ENCODE data around the gene CCDC63.
A peak's percentile ranks its signal among the peaks of the same experiment; 100 is the strongest.

The CCDC63 gene

GRCh38 chr12:110846615-110847566 lies at the start of gene CCDC63:
Gene CCDC63, plus strand, starts transcription at chr12:110846987. Its CDS starts 5,968 bp downstream, at chr12:110852955.
- peak; percentile 44 to 55 for DNase-seq

GRCh38 chr12:110798461-110798860 lies 48.3 kb upstream of the CCDC63 start:
- no peak for DNase-seq

GRCh38 chr12:110802489-110802888 lies 44.3 kb upstream of the CCDC63 start:
- no peak for DNase-seq

GRCh38 chr12:110804406-110804805 lies 42.4 kb upstream of the CCDC63 start:
- DNase-seq, result no peak

GRCh38 chr12:110807640-110808039 lies 39.1 kb upstream of the CCDC63 start:
- DNase-seq, result no peak

- DNase-seq, result no peak
Measured at GRCh38 chr12:110809149-110809548, 37.6 kb upstream of the CCDC63 start.

- no peak for DNase-seq
Measured at GRCh38 chr12:110811972-110812371, 34.8 kb upstream of the CCDC63 start.

- no peak for DNase-seq
Measured at GRCh38 chr12:110813285-110813684, 33.5 kb upstream of the CCDC63 start.

GRCh38 chr12:110813756-110814155 lies 33.0 kb upstream of the CCDC63 start:
- no peak for DNase-seq

GRCh38 chr12:110816248-110816647 lies 30.5 kb upstream of the CCDC63 start:
- no peak for DNase-seq

GRCh38 chr12:110816779-110817178 lies 30.0 kb upstream of the CCDC63 start:
- no peak for DNase-seq

GRCh38 chr12:110818511-110818910 lies 28.3 kb upstream of the CCDC63 start:
- DNase-seq, result no peak

GRCh38 chr12:110819150-110819549 lies 27.6 kb upstream of the CCDC63 start:
- DNase-seq, result no peak

GRCh38 chr12:110819646-110820045 lies 27.1 kb upstream of the CCDC63 start:
- DNase-seq, result no peak

- DNase-seq, result no peak
Measured at GRCh38 chr12:110821917-110822316, 24.9 kb upstream of the CCDC63 start.

GRCh38 chr12:110822821-110823415 lies 23.9 kb upstream of the CCDC63 start:
- no peak for DNase-seq

- DNase-seq, result no peak
Measured at GRCh38 chr12:110824342-110824741, 22.4 kb upstream of the CCDC63 start.

GRCh38 chr12:110825530-110825929 lies 21.3 kb upstream of the CCDC63 start:
- DNase-seq, result no peak

GRCh38 chr12:110826592-110827200 lies 20.1 kb upstream of the CCDC63 start:
- peak; percentile 94 to 98 for DNase-seq

- no peak for DNase-seq
Measured at GRCh38 chr12:110829308-110829707, 17.5 kb upstream of the CCDC63 start.

- DNase-seq, result no peak
Measured at GRCh38 chr12:110836291-110836690, 10.5 kb upstream of the CCDC63 start.

GRCh38 chr12:110841007-110841406 lies 5.8 kb upstream of the CCDC63 start:
- DNase-seq, result no peak

GRCh38 chr12:110844131-110844530 lies 2.7 kb upstream of the CCDC63 start:
- no peak for DNase-seq
